GM21381 (cell line): ENCODE data around the gene SLC51A.
"Not testable (repeated sequence)": the region's sequence is repeated elsewhere in the genome, so short reads cannot be mapped to it uniquely, and the experiment has no call there.

Source experiments
- ATAC-seq: cut with Tn5 transposase; IDR thresholded peaks from one replicate; pipeline ENCODE4 v1.9.1; 2021; ENCODE audit warnings: mild to moderate bottlenecking, moderate library complexity; ENCODE audit not compliant: unreplicated experiment

SLC51A gene

GRCh38 chr3:196193133-196193735 is 23.1 kb upstream of the SLC51A start:
- ATAC-seq: no peak

GRCh38 chr3:196193736-196194541 is 22.4 kb upstream of the SLC51A start:
- no peak for ATAC-seq

GRCh38 chr3:196194542-196194915 is 21.8 kb upstream of the SLC51A start:
- ATAC-seq: no peak

- ATAC-seq: no peak
These were observed 20.6 kb upstream of the SLC51A start for GRCh38 chr3:196195664-196196265.

GRCh38 chr3:196197524-196197923 is 18.8 kb upstream of the SLC51A start:
- no peak for ATAC-seq

GRCh38 chr3:196198081-196198675 is 18.2 kb upstream of the SLC51A start:
- no peak for ATAC-seq

GRCh38 chr3:196198771-196199753 is 17.3 kb upstream of the SLC51A start:
- ATAC-seq: no peak

- ATAC-seq: no peak
These were observed 13.8 kb upstream of the SLC51A start for GRCh38 chr3:196202516-196202970.

GRCh38 chr3:196203846-196204245 is 12.5 kb upstream of the SLC51A start:
- no peak for ATAC-seq

- ATAC-seq: not testable (repeated sequence)
These were observed 10.7 kb upstream of the SLC51A start for GRCh38 chr3:196205442-196206205.

GRCh38 chr3:196207159-196207832 is 9.0 kb upstream of the SLC51A start:
- no peak for ATAC-seq

- ATAC-seq: no peak
These were observed 8.3 kb upstream of the SLC51A start for GRCh38 chr3:196207833-196208607.

GRCh38 chr3:196208942-196209695 is 7.2 kb upstream of the SLC51A start:
- ATAC-seq: no peak

- not testable (repeated sequence) for ATAC-seq
These were observed 6.2 kb upstream of the SLC51A start for GRCh38 chr3:196209944-196210672.

GRCh38 chr3:196210673-196211556 is 5.4 kb upstream of the SLC51A start, which contains the start of gene ZDHHC19:
Gene ZDHHC19 (minus strand): TSS chr3:196211400. CDS start chr3:196211315, 85 bp downstream.
- ATAC-seq: no peak
